Measurements from ENCODE around the gene MSANTD2.

The MSANTD2 gene

DNA sequence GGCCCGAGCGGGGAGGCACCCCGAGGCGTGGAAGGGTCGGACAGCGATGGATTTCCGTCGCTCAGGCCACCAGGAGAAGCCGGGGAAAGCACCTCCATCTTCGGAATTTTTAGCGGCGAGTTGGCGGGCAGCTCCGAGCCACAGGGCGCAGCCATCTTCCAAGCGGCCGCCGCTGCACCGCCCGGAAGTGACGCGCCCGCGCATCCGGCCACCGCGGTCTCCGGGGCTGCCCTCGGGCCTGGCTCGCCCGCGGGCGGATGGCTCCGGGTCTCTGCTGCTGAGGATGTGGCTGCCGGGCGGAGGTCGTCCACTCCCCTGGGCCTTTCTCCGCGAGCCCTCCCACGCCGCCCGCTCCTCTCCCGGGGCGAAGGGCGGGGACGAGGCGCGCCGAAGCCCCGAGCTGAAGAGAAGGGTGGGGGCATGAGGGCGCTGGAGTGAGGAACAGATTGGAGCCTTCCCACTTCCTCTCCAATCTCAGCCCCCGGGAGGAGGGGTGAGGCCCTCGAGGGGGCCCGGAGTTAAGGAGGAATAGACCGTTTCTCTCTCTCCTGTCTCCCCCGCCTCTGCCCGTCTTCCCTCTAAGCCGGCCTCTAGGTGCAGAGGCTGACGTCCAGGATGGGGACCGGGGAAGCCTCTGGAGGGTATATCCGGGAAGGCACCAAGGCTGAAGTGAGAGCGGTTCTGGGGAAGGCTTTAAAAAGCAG, at the start of gene MSANTD2:
Gene MSANTD2 (minus strand): TSS at position 181 of the 704 bp plus-strand sequence. CDS start 26 bp downstream, at position 155.
- Histone ChIP-seq H3K4me1 (ENCODE audit: low read length) (peaks cover 23% of the 10 kb centered on the region), H2AFZ (ENCODE audit: low read depth, low read length) (peak within 1 kb of the TSS; percentile 93), H3K4me2 (ENCODE audit: low read length) (peak within 1 kb of the TSS; percentile 97), H3K27ac (ENCODE audit: low read length) (peak within 1 kb of the TSS; percentile 69), H3K36me3 (replicated peaks; ENCODE audit: low read depth, low read length) (no peaks in the 10 kb centered on the region), H4K20me1 (ENCODE audit: insufficient read depth, low read length) (no peaks in the 10 kb centered on the region; the same call in 1 of the 2 replicates), H3K4me3 (ENCODE audit: low read length) (peak within 1 kb of the TSS; percentile 86), H3K79me2 (ENCODE audit: low read length) (peaks cover 46% of the 10 kb centered on the region), H3K27me3 (ENCODE audit: low read depth, low read length) (no peaks in the 10 kb centered on the region), H3K9ac (ENCODE audit: low read length) (peak within 1 kb of the TSS; percentile 86), H3K9me3 (ENCODE audit: insufficient read depth, low read length) (no peaks in the 10 kb centered on the region)
- TF ChIP-seq, protein P1, sequence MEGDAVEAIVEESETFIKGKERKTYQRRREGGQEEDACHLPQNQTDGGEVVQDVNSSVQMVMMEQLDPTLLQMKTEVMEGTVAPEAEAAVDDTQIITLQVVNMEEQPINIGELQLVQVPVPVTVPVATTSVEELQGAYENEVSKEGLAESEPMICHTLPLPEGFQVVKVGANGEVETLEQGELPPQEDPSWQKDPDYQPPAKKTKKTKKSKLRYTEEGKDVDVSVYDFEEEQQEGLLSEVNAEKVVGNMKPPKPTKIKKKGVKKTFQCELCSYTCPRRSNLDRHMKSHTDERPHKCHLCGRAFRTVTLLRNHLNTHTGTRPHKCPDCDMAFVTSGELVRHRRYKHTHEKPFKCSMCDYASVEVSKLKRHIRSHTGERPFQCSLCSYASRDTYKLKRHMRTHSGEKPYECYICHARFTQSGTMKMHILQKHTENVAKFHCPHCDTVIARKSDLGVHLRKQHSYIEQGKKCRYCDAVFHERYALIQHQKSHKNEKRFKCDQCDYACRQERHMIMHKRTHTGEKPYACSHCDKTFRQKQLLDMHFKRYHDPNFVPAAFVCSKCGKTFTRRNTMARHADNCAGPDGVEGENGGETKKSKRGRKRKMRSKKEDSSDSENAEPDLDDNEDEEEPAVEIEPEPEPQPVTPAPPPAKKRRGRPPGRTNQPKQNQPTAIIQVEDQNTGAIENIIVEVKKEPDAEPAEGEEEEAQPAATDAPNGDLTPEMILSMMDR (IDR thresholded peaks at IDR 0.05; ENCODE audit: low read depth, low read length) = 0 out of 2 replicates have a peak, but pooled peaks have one; percentile 4
- no peak for TF ChIP-seq EZH2phosphoT487 (IDR thresholded peaks at IDR 0.05; ENCODE audit: low read depth)

DNA sequence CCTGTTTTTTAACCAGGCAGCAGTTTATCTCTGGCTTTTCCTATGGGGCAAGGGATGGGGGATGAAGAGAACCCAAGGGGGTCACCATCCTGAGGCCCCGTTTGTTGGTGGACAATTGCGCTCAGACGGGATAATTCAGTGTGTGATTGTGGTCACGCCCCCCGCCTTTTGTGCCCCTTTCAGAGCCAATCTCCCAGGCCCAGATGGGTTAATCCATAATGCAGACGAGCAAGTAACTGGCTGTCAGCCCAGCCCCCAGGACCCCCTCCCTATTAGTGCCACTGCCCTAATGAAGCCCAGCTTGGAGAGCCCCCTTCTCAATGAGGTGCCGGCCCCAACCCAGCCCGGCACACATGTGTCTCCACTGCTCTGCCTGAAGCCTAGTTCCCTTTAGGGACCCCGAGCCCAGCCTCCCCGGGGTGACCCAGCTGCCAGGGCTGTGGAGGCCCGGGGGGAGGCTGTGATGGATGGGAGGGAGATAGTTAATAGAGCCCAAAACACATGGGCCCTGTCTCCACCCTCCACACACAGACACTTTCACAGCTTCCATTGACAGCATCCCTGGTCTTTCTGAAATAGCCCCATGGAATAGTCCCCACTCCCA, 46.0 kb upstream of the MSANTD2 start:
- no peak for TF ChIP-seq EZH2phosphoT487 (IDR thresholded peaks at IDR 0.05; ENCODE audit: low read depth)
- TF ChIP-seq, protein P1 (IDR thresholded peaks at IDR 0.05; ENCODE audit: low read depth, low read length) = no peak
- Histone ChIP-seq H3K9ac (ENCODE audit: low read length) (no peak overlapping the region), H3K27ac (ENCODE audit: low read length) (no peak overlapping the region), H3K36me3 (replicated peaks; ENCODE audit: low read depth, low read length) (no peaks in the 10 kb centered on the region), H3K9me3 (ENCODE audit: insufficient read depth, low read length) (no peaks in the 10 kb centered on the region), H3K79me2 (ENCODE audit: low read length) (no peaks in the 10 kb centered on the region), H4K20me1 (ENCODE audit: insufficient read depth, low read length) (no peaks in the 10 kb centered on the region), H3K4me3 (ENCODE audit: low read length) (no peak overlapping the region), H3K27me3 (ENCODE audit: low read depth, low read length) (peaks cover 67% of the 10 kb centered on the region), H2AFZ (ENCODE audit: low read depth, low read length) (no peak overlapping the region), H3K4me2 (ENCODE audit: low read length) (no peak overlapping the region), H3K4me1 (ENCODE audit: low read length) (peaks cover 8% of the 10 kb centered on the region)

DNA sequence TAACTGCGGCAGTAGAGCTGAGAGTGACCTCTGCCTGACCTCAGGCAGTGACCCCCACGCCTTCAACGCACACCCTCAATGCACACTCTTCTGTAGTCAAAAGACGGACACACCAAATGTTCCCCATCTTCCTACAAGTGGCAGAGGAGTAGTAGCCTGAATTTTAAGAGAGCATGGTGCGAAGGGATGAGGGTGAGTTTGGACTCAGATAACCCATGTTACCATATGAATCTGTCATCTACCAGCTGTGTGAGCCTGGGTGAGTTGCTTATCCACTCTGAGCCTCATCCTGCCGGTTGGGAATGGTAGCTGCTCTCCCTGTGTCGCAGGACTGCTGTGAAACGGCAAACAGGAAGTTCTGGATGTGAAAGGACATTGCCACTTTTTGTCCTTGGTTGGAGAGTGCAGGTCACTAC, 44.5 kb upstream of the MSANTD2 start:
- Histone ChIP-seq H3K36me3 (replicated peaks; ENCODE audit: low read depth, low read length) (no peaks in the 10 kb centered on the region), H3K4me1 (ENCODE audit: low read length) (peaks cover 8% of the 10 kb centered on the region), H3K9me3 (ENCODE audit: insufficient read depth, low read length) (no peaks in the 10 kb centered on the region), H3K4me2 (ENCODE audit: low read length) (no peak overlapping the region), H3K27ac (ENCODE audit: low read length) (no peak overlapping the region), H4K20me1 (ENCODE audit: insufficient read depth, low read length) (no peaks in the 10 kb centered on the region), H3K27me3 (ENCODE audit: low read depth, low read length) (peaks cover 71% of the 10 kb centered on the region), H2AFZ (ENCODE audit: low read depth, low read length) (no peak overlapping the region), H3K9ac (ENCODE audit: low read length) (no peak overlapping the region), H3K4me3 (ENCODE audit: low read length) (no peak overlapping the region), H3K79me2 (ENCODE audit: low read length) (no peaks in the 10 kb centered on the region)
- TF ChIP-seq EZH2phosphoT487 (IDR thresholded peaks at IDR 0.05; ENCODE audit: low read depth) = no peak
- TF ChIP-seq, protein P1 (IDR thresholded peaks at IDR 0.05; ENCODE audit: low read depth, low read length) = no peak

DNA sequence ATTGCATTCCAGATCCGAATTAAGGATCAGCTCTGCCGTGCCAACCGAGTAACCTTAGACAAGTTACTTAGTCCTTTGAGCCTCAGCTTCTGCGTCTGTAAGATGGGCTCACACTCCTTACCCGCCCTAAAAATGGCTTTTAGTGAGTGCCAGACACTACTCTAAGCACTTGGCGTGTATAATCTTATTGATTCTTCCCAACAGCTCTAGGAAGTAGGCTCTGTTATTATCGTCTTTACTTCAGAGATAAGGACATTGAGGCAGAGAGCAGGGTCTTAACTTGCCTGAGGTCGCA, 43.4 kb upstream of the MSANTD2 start:
- Histone ChIP-seq H3K27me3 (ENCODE audit: low read depth, low read length) (peaks cover 62% of the 10 kb centered on the region), H3K9me3 (ENCODE audit: insufficient read depth, low read length) (no peaks in the 10 kb centered on the region), H3K4me2 (ENCODE audit: low read length) (no peak overlapping the region), H2AFZ (ENCODE audit: low read depth, low read length) (no peak overlapping the region), H3K36me3 (replicated peaks; ENCODE audit: low read depth, low read length) (no peaks in the 10 kb centered on the region), H3K9ac (ENCODE audit: low read length) (no peak overlapping the region), H3K4me1 (ENCODE audit: low read length) (peaks cover 8% of the 10 kb centered on the region), H3K79me2 (ENCODE audit: low read length) (no peaks in the 10 kb centered on the region), H3K27ac (ENCODE audit: low read length) (no peak overlapping the region), H3K4me3 (ENCODE audit: low read length) (no peak overlapping the region), H4K20me1 (ENCODE audit: insufficient read depth, low read length) (no peaks in the 10 kb centered on the region)
- no peak for TF ChIP-seq EZH2phosphoT487 (IDR thresholded peaks at IDR 0.05; ENCODE audit: low read depth)
- TF ChIP-seq, protein P1 (IDR thresholded peaks at IDR 0.05; ENCODE audit: low read depth, low read length) = no peak
